Measurements from ENCODE around the gene ERICH4. TPM values are rescaled to one million over a fixed set of nuclear protein-coding genes. Genes with fewer than 3 reads are reported as not detected.
A peak's percentile ranks its signal among the peaks of the same experiment; 100 is the strongest.

Gene ERICH4
- total RNA-seq, 1 experiment from 2014 or later = not detected

GRCh38 chr19:41436674-41436951 is 6.3 kb upstream of the ERICH4 start:
- no peak overlapping the region for H3K4me3 ChIP-seq (ENCODE audit: insufficient read depth, low read depth, low read length)
- H3K36me3 ChIP-seq (replicated peaks; ENCODE audit: control insufficient read depth, insufficient read depth, low read length) = peaks cover 16% of the 10 kb centered on the region
- H3K27me3 ChIP-seq (ENCODE audit: control insufficient read depth, insufficient read depth, low read length) = no peaks in the 10 kb centered on the region
- DNase-seq = no peak

DNA sequence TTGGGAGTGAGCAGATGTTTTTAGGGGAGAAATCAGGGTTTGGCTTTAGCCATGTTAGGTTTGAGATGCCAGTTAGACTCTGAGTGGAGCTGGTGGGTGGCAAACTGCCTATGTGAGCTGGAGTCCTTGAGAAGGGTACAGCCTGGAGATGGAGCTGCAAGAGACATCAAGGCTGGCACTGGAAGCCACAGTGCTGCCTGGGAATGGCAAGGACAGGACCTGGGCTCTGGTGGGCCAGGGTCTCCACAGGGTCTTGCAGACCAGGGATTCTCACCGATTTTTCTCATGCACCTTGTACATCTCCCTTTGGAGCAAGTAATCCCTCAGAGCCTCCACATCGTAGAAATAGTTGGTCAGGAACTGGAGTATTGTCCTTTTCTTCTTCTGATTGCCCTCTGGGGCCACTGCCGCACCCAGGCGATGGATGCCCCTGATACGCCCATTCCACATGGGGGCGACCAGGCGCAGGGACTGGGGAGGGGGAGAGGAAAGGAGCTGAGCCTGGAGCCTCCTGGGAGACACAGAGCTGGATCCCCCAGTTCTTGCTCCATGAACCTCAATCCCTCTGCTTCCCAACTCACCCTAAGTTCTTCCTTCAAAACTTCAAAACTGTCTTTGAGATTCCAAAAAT is 4.9 kb upstream of the ERICH4 start:
- no peak overlapping the region for H3K4me3 ChIP-seq (ENCODE audit: insufficient read depth, low read depth, low read length)
- peaks cover 4% of the 10 kb centered on the region for H3K36me3 ChIP-seq (replicated peaks; ENCODE audit: control insufficient read depth, insufficient read depth, low read length)
- H3K27me3 ChIP-seq (ENCODE audit: control insufficient read depth, insufficient read depth, low read length) = no peaks in the 10 kb centered on the region
- DNase-seq = peak; percentile 32

- no peaks in the 10 kb centered on the region for H3K27me3 ChIP-seq (ENCODE audit: control insufficient read depth, insufficient read depth, low read length)
- H3K4me3 ChIP-seq (ENCODE audit: insufficient read depth, low read depth, low read length) = peak within 1 kb of the TSS; percentile 79
- DNase-seq = peak; percentile 98
- H3K36me3 ChIP-seq (replicated peaks; ENCODE audit: control insufficient read depth, insufficient read depth, low read length) = peaks cover 4% of the 10 kb centered on the region
Measured at GRCh38 chr19:41439441-41440222, 3.3 kb upstream of the ERICH4 start, which contains the start of gene DMAC2. Gene DMAC2 (minus strand): TSS chr19:41439912. CDS start chr19:41439899, 13 bp downstream.

DNA sequence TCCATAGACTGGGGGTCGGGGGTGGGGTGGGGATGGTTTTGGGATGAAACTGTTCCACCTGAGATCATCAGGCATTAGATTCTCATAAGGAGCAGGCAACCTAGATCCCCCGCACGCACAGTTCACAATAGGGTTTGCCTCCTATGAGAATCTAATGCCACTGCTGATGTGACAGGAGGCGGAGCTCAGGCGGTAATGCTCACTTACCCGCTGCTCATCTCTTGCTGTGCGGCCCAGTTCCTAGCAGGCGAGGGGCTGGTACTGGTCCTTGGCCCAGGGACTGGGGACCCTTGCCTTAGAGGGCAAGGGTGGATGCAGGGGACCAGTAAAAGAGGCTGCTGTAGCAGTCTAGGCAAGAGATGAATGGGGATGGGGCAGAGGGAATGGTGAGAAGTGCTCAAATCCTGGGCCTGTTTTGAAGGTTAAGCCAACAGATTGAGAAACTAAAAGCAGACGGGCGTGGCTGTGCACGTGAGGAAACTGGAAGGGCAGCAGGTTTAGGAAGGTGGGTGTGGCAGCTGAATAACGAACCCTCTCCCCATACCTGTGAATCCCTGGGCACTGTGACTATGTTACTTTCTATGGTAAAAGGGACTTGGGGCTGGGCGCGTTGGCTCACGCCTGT is 1.5 kb upstream of the ERICH4 start:
- Histone ChIP-seq H3K27me3 (ENCODE audit: control insufficient read depth, insufficient read depth, low read length) (no peaks in the 10 kb centered on the region; the same call in 1 of the 2 replicates), H3K36me3 (replicated peaks; ENCODE audit: control insufficient read depth, insufficient read depth, low read length) (peaks cover 4% of the 10 kb centered on the region)

GRCh38 chr19:41443813-41444455 is 978 bp downstream of the ERICH4 start:
- Histone ChIP-seq H3K4me3 (ENCODE audit: insufficient read depth, low read depth, low read length) (no peak overlapping the region), H3K36me3 (replicated peaks; ENCODE audit: control insufficient read depth, insufficient read depth, low read length) (no peaks in the 10 kb centered on the region), H3K27me3 (ENCODE audit: control insufficient read depth, insufficient read depth, low read length) (no peaks in the 10 kb centered on the region; the same call in 1 of the 2 replicates)
- DNase-seq = peak; percentile 38

More for the DNA sequence above, 1.5 kb upstream of the ERICH4 start:
- DNase-seq = no peak
- no peak overlapping the region for H3K4me3 ChIP-seq (ENCODE audit: insufficient read depth, low read depth, low read length)

GRCh38 chr19:41445575-41445974 is 2.6 kb downstream of the ERICH4 start:
- no peak overlapping the region for H3K4me3 ChIP-seq (ENCODE audit: insufficient read depth, low read depth, low read length)
- no peaks in the 10 kb centered on the region for H3K36me3 ChIP-seq (replicated peaks; ENCODE audit: control insufficient read depth, insufficient read depth, low read length)
- DNase-seq = no peak
- no peaks in the 10 kb centered on the region; the same call in 1 of the 2 replicates for H3K27me3 ChIP-seq (ENCODE audit: control insufficient read depth, insufficient read depth, low read length)

GRCh38 chr19:41447732-41448332 is 4.9 kb downstream of the ERICH4 start:
- H3K4me3 ChIP-seq (ENCODE audit: insufficient read depth, low read depth, low read length) = no peak overlapping the region
- H3K36me3 ChIP-seq (replicated peaks; ENCODE audit: control insufficient read depth, insufficient read depth, low read length) = no peaks in the 10 kb centered on the region
- H3K27me3 ChIP-seq (ENCODE audit: control insufficient read depth, insufficient read depth, low read length) = no peaks in the 10 kb centered on the region; the same call in 1 of the 2 replicates
- DNase-seq = peak; percentile 36

GRCh38 chr19:41449079-41449864 is 6.3 kb downstream of the ERICH4 start:
- H3K27me3 ChIP-seq (ENCODE audit: control insufficient read depth, insufficient read depth, low read length) = no peaks in the 10 kb centered on the region; the same call in 1 of the 2 replicates
- peak; percentile 94 for DNase-seq
- no peak overlapping the region for H3K4me3 ChIP-seq (ENCODE audit: insufficient read depth, low read depth, low read length)
- H3K36me3 ChIP-seq (replicated peaks; ENCODE audit: control insufficient read depth, insufficient read depth, low read length) = no peaks in the 10 kb centered on the region

GRCh38 chr19:41449865-41450178 is 6.9 kb downstream of the ERICH4 start:
- Histone ChIP-seq H3K4me3 (ENCODE audit: insufficient read depth, low read depth, low read length) (no peak overlapping the region), H3K36me3 (replicated peaks; ENCODE audit: control insufficient read depth, insufficient read depth, low read length) (no peaks in the 10 kb centered on the region), H3K27me3 (ENCODE audit: control insufficient read depth, insufficient read depth, low read length) (no peaks in the 10 kb centered on the region; the same call in 1 of the 2 replicates)
- no peak for DNase-seq

- no peak overlapping the region for H3K4me3 ChIP-seq (ENCODE audit: insufficient read depth, low read depth, low read length)
- DNase-seq = peak; percentile 26
- no peaks in the 10 kb centered on the region for H3K36me3 ChIP-seq (replicated peaks; ENCODE audit: control insufficient read depth, insufficient read depth, low read length)
- H3K27me3 ChIP-seq (ENCODE audit: control insufficient read depth, insufficient read depth, low read length) = no peaks in the 10 kb centered on the region
Measured at GRCh38 chr19:41452584-41453275, 9.8 kb downstream of the ERICH4 start.

DNA sequence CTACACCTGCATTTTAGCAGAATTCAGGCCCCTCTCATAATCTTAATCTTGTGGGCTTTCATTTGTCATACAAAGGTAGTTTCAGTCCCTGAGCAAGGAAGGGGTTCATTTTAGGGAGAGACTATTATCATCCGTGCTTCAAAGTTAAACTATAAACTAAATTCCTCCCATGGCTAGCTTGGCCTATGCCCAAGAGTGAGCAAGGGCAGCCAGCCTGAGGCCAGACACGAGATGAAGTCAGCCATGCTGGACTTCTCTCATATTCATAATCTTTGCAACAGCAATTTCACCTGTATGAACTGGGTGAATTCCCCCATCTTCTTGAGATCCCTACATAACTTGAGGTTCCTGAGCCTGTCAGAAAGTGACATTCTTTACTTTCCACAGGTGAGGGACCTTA is 13.0 kb downstream of the ERICH4 start:
- Histone ChIP-seq H3K27me3 (ENCODE audit: control insufficient read depth, insufficient read depth, low read length) (no peaks in the 10 kb centered on the region), H3K36me3 (replicated peaks; ENCODE audit: control insufficient read depth, insufficient read depth, low read length) (no peaks in the 10 kb centered on the region), H3K4me3 (ENCODE audit: insufficient read depth, low read depth, low read length) (no peak overlapping the region)
- DNase-seq = no peak

GRCh38 chr19:41456342-41456918 is 13.5 kb downstream of the ERICH4 start:
- DNase-seq = no peak
- Histone ChIP-seq H3K36me3 (replicated peaks; ENCODE audit: control insufficient read depth, insufficient read depth, low read length) (no peaks in the 10 kb centered on the region), H3K4me3 (ENCODE audit: insufficient read depth, low read depth, low read length) (no peak overlapping the region), H3K27me3 (ENCODE audit: control insufficient read depth, insufficient read depth, low read length) (no peaks in the 10 kb centered on the region)

GRCh38 chr19:41457241-41457640 is 14.3 kb downstream of the ERICH4 start:
- Histone ChIP-seq H3K4me3 (ENCODE audit: insufficient read depth, low read depth, low read length) (no peak overlapping the region), H3K27me3 (ENCODE audit: control insufficient read depth, insufficient read depth, low read length) (no peaks in the 10 kb centered on the region), H3K36me3 (replicated peaks; ENCODE audit: control insufficient read depth, insufficient read depth, low read length) (no peaks in the 10 kb centered on the region)
- no peak for DNase-seq
